MCF 10A (cell line): Measurements from ENCODE around the gene ARNT2. TPM values are rescaled to one million over a fixed set of nuclear protein-coding genes. Genes with fewer than 3 reads are reported as not detected.

Experiments
- BruUV-seq: library from RNA; stranded (reverse); fragments of 400-500 nt; replicated peaks from 2 replicates; lab custom pipeline; 2021; lab: Mats Ljungman, UMichigan
- CTCF ChIA-PET: fragments of 300-600 bp; sonication (Branson Sonifier 250); formaldehyde crosslinking; extraction: SDS; loops from one replicate; lab custom pipeline; 2021; ENCODE audit warnings: antibody characterized with exemption, inconsistent platforms; lab: Yijun Ruan, JAX
- POLR2A ChIA-PET: fragments of 300-600, 350-650 bp; sonication (Branson Sonifier 250); formaldehyde crosslinking; extraction: SDS; loops from one replicate; lab custom pipeline; 2020; ENCODE audit warnings: antibody characterized with exemption, inconsistent platforms; lab: Yijun Ruan, JAX
- DNase-seq: peaks from one replicate; pipeline ENCODE4 v3.0.0-alpha.2; 2018; ENCODE audit not compliant: unreplicated experiment
- H3K27ac Mint-ChIP-seq: one replicate; pipeline ENCODE4 v1.8.0; 2022; ENCODE audit warnings: mild to moderate bottlenecking, low read depth, mixed read lengths; ENCODE audit not compliant: unreplicated experiment
- H3K27me3 Mint-ChIP-seq: one replicate; pipeline ENCODE4 v1.8.0; 2022; ENCODE audit warnings: mixed read lengths; ENCODE audit not compliant: insufficient read depth, unreplicated experiment
- H3K36me3 Mint-ChIP-seq: one replicate; pipeline ENCODE4 v1.8.0; 2022; ENCODE audit warnings: mild to moderate bottlenecking, moderate library complexity, mixed read lengths; ENCODE audit not compliant: insufficient read depth, unreplicated experiment
- H3K4me1 Mint-ChIP-seq: one replicate; pipeline ENCODE4 v1.8.0; 2022; ENCODE audit warnings: mixed read lengths; ENCODE audit not compliant: insufficient read depth, unreplicated experiment
- H3K4me3 Mint-ChIP-seq: one replicate; pipeline ENCODE4 v1.8.0; 2022; ENCODE audit warnings: mild to moderate bottlenecking, moderate library complexity, mixed read lengths; ENCODE audit not compliant: unreplicated experiment
- H3K9me3 Mint-ChIP-seq: one replicate; pipeline ENCODE4 v1.8.0; 2022; ENCODE audit warnings: mixed read lengths; ENCODE audit not compliant: unreplicated experiment
- CTCF ChIP-seq: fragments of 200-600 bp; IDR thresholded peaks from one replicate; pipeline ENCODE4 v1.8.0; 2022; ENCODE audit warnings: antibody characterized with exemption, mild to moderate bottlenecking; ENCODE audit not compliant: unreplicated experiment
- intact Hi-C: fragments of 100-400 bp; cut with micrococcal nuclease; formaldehyde crosslinking; loops from 2 replicates; pipeline ENCODE4 v1.14.1; 2022
- total RNA-seq: library from RNA; stranded (reverse); gene quantifications from 2 replicates; pipeline ENCODE4 v1.2.3, GENCODE V29; 2022

Gene ARNT2
- total RNA-seq, 1 experiment from 2014 or later = 1.6 TPM

- Mint-ChIP-seq H3K4me1 (no peaks in the 10 kb centered on the region), H3K27ac (no peak overlapping the region), H3K27me3 (no peaks in the 10 kb centered on the region), H3K4me3 (no peak overlapping the region), H3K9me3 (no peaks in the 10 kb centered on the region), H3K36me3 (no peaks in the 10 kb centered on the region)
- TF ChIP-seq CTCF = no peak
- intact Hi-C loops = no loop called here
- POLR2A ChIA-PET = interaction anchor here (0.6 kb wide), 2 partner anchors 65 to 86 kb away, joined by 3 read pairs; no protein-coding TSS in a partner anchor
- no peak for DNase-seq
- CTCF ChIA-PET = interaction anchor here (0.6 to 1.2 kb wide), 5 partner anchors 11 to 339 kb away, joined by 3 to 6 read pairs (median 3); no protein-coding TSS in a partner anchor
- BruUV-seq = no TSS peak
Observed at GRCh38 chr15:80630981-80631380, 226.8 kb downstream of the ARNT2 start.

DNA sequence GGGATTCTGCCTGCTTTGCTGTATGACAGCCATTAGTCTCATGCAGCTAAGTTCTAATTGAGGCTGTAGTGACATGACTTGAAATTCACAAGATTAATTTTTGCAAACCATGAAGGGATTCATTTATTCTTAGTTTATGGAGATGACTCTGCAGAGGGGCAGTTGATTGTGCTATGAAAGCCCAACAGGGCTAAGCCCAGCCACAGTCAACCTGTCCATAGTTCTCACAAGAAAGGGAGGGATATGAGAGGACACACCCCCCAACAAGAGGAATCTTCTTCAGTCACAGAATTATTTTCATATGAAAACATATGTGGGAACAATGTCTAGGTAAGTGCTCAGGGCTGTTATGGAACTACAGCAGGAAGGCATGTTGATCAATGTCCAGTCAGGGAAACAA, 229.0 kb downstream of the ARNT2 start:
- intact Hi-C loops = no loop called here
- no peaks in the 10 kb centered on the region for H3K9me3 Mint-ChIP-seq
- H3K27ac Mint-ChIP-seq = no peak overlapping the region
- ChIA-PET CTCF (no interaction called here), POLR2A (interaction anchor here (0.7 kb wide), 1 partner anchor 94 kb away, joined by 4 read pairs; no protein-coding TSS in a partner anchor)
- BruUV-seq = no TSS peak
- no peak for TF ChIP-seq CTCF
- H3K36me3 Mint-ChIP-seq = no peaks in the 10 kb centered on the region
- H3K27me3 Mint-ChIP-seq = no peaks in the 10 kb centered on the region
- H3K4me3 Mint-ChIP-seq = no peak overlapping the region
- DNase-seq = no peak
- no peaks in the 10 kb centered on the region for H3K4me1 Mint-ChIP-seq

DNA sequence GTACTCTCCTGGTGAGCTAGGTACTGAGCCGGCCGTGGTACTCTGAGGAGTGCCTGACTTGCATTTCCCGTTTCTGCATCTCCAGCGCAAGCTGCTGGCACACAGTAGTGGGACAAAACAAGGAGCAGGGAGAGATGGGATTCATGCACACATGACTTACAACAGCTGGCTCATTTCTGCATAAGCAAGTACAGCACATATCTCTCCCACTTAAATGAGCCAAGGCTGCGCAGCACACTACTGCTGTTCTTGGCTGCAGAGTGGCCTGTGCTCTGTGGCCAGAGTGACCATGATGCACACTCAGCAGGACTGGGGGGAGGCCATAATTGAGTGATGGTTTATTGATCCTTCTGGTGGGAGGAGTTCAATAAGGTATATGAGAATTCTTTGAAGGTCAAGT, 231.8 kb downstream of the ARNT2 start:
- no peak for DNase-seq
- no peak for TF ChIP-seq CTCF
- Mint-ChIP-seq H3K36me3 (no peaks in the 10 kb centered on the region), H3K27me3 (no peaks in the 10 kb centered on the region), H3K4me3 (no peak overlapping the region), H3K27ac (no peak overlapping the region), H3K9me3 (peaks cover 10% of the 10 kb centered on the region), H3K4me1 (no peaks in the 10 kb centered on the region)
- intact Hi-C loops = no loop called here
- ChIA-PET POLR2A (interaction anchor here (1.6 kb wide), 1 partner anchor 60 kb away, joined by 3 read pairs; no protein-coding TSS in a partner anchor), CTCF (no interaction called here)
- BruUV-seq = no TSS peak

DNA sequence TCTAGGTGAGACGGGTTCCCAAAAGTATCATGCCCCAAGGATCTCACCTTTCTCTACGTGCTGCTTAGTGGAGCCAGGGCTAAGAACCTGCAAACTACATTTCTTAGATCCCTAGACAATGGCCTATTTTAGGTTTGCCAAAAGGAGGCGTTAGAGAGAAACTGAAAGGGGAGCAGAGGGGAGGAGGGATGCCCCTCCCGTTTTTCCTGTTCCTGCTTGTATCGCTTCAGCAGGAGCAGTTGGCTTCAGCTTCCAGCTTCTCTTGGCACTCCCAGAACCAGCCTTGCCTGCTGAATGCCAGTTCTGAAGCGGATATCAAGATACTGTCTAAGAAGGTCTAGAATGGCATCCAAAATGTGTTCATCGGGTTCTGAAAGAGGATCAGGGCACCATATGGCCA, 232.5 kb downstream of the ARNT2 start:
- no peaks in the 10 kb centered on the region for H3K36me3 Mint-ChIP-seq
- no TSS peak for BruUV-seq
- no peak overlapping the region for H3K27ac Mint-ChIP-seq
- intact Hi-C loops = no loop called here
- no peak overlapping the region for H3K4me3 Mint-ChIP-seq
- no peaks in the 10 kb centered on the region for H3K27me3 Mint-ChIP-seq
- POLR2A ChIA-PET = interaction anchor here (1.6 kb wide), 1 partner anchor 60 kb away, joined by 3 read pairs; no protein-coding TSS in a partner anchor
- no peaks in the 10 kb centered on the region for H3K4me1 Mint-ChIP-seq
- no peak for TF ChIP-seq CTCF
- H3K9me3 Mint-ChIP-seq = peaks cover 15% of the 10 kb centered on the region
- DNase-seq = peak; percentile 17
- CTCF ChIA-PET = interaction anchor here (0.6 kb wide), 2 partner anchors 143 to 327 kb away, joined by 3 to 4 read pairs; partner anchors contain the start of gene CEMIP
